HG02970 (cell line): ENCODE data around the gene TMEM129.
"Not testable (repeated sequence)": the region's sequence is repeated elsewhere in the genome, so short reads cannot be mapped to it uniquely, and the experiment has no call there.

ENCODE experiments used
- ATAC-seq: cut with Tn5 transposase; IDR thresholded peaks from one replicate; pipeline ENCODE4 v1.9.1; 2021; ENCODE audit warnings: mild to moderate bottlenecking, moderate library complexity, moderate number of reproducible peaks; ENCODE audit not compliant: unreplicated experiment, low FRiP score

Gene TMEM129

GRCh38 chr4:1674682-1675081, 46.4 kb downstream of the TMEM129 start:
- ATAC-seq = no peak

- no peak for ATAC-seq
These were observed 47.5 kb downstream of the TMEM129 start for GRCh38 chr4:1673671-1674070.

GRCh38 chr4:1671011-1671410, 50.1 kb downstream of the TMEM129 start:
- not testable (repeated sequence) for ATAC-seq

GRCh38 chr4:1670279-1670678, 50.8 kb downstream of the TMEM129 start:
- no peak for ATAC-seq

DNA sequence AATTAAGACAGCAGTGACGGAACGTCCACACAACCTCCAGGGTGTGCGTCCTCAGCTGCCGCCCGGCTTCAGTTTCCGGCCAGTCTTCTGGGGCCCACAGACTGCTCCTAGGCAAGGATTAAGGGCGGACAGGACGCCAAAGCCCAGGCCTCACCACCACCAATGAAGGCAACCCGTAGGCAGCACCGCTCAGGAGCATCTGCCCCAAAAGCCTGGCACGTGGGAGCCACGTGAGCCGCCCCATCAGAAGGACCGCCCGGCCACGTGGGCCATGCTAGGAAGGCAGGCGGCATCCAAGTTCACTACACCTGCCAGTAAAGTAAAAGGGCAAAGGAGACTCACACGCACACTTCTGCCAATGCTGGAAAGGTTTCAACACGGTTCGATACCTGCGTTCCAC, 51.3 kb downstream of the TMEM129 start:
- ATAC-seq = no peak

- no peak for ATAC-seq
These were observed 51.9 kb downstream of the TMEM129 start for GRCh38 chr4:1669270-1669669.

DNA sequence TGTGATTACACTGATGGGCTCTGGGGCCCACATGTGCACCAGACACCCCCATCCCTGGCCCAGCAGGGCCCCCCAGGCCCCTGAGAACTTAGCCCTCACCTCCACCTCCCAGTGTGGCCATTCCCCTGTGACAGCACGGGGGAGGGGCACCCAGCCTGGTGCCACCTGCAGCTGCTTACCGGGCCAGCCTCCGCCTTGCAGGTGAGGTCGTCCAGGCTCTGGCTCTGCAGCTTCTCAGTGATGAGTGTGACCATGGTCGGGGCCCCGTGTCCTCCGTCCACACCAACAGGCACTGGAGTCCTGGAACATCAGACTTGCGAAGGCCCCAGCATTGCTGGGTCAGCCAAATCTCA, 52.7 kb downstream of the TMEM129 start:
- ATAC-seq = no peak

DNA sequence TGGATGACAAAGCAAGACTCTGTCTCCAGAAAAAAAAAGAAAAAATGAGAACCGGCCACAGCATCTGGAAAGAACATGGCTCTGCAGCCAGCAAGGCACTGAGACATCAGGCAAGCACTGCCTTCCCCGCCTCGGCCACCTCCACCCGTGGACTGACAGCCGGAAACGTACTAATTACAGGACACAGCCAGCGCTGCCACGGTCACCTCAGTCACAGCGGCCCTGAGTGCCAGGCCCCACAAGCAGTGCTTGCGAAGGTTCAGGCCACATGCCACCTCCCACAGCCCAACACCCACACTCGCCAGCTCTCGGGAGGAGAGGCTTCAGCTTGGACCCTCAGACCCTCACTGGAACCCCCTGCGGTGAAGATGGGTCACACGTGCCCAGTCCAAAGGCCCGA, 53.9 kb downstream of the TMEM129 start:
- no peak for ATAC-seq

GRCh38 chr4:1666391-1666790, 54.7 kb downstream of the TMEM129 start:
- ATAC-seq = no peak
